ENCODE results near the gene DGKB.

The DGKB gene

DNA sequence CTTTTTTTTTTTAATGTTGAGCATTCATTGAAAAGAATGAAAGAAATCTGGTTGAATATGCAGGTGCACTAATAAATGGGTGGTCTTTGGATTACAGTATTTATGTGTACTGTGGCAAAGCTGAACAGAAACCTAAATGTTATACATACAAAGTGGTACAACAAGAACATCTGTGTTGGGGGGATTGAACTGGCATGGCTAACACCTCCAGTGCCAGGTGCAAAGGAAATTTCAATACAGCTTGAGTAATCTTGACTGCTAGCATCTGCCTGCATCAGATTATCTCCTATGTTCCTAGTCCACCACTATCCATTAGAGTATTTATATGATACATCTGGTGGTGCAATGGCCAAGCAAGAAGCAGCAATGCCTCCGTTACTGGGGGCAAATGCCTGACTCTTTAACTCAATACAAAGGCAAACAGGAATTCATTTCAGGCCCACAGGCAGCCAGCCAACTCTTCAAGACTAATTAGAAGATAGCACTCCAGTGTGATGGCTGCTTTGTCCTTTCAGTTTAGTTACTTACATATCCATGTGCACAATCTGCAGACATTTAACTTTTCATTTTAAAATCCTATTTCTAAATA lies 692.6 kb downstream of the DGKB start:
- no peak for DNase-seq (ENCODE audit: low read depth in 2 of 2)

DNA sequence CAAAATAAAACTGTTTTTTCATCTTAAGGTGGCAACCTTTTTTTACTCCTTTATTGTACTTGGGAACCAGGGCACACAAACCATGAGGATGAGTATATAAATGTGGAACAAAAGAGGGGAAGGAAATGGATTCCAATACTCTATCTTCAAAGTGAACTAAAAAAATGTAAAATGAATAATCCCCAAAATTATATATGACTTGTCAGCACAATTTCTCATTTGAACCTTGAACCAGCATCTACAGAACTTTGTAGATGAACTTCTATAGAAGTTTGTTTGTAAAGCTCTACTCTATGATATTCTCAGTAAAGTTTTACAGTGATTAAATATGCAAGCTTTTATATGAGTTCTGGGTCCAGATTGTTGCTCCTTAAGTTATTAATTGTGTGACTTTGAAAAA lies 694.8 kb downstream of the DGKB start:
- DNase-seq (ENCODE audit: low read depth in 2 of 2), result no peak

GRCh38 chr7:14207138-14207537 lies 695.4 kb downstream of the DGKB start:
- DNase-seq (ENCODE audit: low read depth in 2 of 2), result no peak

- no peak for DNase-seq (ENCODE audit: low read depth in 2 of 2)
These were observed 696.4 kb downstream of the DGKB start for GRCh38 chr7:14206121-14206520.

GRCh38 chr7:14201353-14201752 lies 701.2 kb downstream of the DGKB start:
- DNase-seq (ENCODE audit: low read depth in 2 of 2), result no peak

DNA sequence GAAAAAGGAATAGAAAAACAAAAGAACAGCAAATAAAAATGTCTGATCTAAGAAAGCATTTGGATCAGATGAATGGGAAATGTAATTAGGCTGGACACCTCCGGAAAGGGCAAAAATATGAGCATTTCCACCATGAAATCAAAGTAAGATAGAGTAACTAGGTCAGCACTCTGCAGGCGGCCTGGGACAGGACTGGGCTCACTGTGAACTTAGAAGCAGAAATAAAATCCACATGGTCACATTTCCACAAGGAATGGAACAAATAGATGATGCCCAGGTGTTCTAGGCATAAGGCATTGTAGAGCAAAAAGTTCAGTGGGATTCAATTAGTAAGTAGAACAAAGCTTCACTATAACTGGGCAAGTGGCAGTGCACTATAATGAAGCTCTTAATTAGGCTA lies 703.2 kb downstream of the DGKB start:
- DNase-seq (ENCODE audit: low read depth in 2 of 2), result no peak

DNA sequence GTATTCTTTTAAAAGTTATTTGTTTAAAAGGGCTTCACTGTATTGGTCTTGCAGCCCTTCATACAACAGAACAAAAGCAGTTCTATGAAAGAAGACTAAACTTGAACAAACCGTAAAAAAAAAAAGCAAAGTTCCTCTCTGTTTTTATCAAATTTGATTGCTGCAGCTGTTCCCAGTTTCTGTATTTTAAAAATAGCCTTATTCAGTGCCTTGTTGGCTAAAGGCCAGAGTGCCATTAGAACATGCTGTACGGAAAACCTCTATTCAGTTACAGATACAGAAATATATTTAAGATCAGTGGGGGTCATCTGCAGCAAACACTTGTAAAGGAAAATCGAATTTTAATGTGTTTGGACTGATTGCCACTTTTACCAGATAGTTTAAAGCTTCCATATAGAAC lies 705.3 kb downstream of the DGKB start:
- DNase-seq (ENCODE audit: low read depth in 2 of 2), result no peak

- no peak for DNase-seq (ENCODE audit: low read depth in 2 of 2)
These were observed 706.0 kb downstream of the DGKB start for GRCh38 chr7:14196555-14196954.

GRCh38 chr7:14195871-14196270 lies 706.7 kb downstream of the DGKB start:
- DNase-seq (ENCODE audit: low read depth in 2 of 2), result no peak

- no peak for DNase-seq (ENCODE audit: low read depth in 2 of 2)
These were observed 707.5 kb downstream of the DGKB start for GRCh38 chr7:14195079-14195478.

DNA sequence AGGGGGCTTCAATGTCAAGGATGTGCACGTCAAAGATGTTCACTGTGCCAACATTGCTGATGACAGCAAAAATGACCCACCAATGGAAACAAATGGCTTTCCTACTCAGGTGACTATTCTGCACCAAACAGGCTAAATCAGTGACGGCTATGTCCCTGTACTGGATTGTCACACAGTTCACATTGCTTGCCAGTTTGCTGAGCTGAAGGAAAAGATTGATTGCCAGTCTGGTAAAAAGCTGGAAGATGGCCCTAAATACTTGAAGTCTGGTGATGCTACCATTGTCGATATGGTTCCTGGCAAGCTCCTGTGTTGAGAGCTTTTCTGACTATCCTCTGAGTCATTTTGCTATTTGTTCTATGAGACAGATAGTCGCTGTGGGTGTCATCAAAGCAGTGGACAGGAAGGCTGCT lies 710.9 kb downstream of the DGKB start:
- DNase-seq (ENCODE audit: low read depth in 2 of 2), result no peak

DNA sequence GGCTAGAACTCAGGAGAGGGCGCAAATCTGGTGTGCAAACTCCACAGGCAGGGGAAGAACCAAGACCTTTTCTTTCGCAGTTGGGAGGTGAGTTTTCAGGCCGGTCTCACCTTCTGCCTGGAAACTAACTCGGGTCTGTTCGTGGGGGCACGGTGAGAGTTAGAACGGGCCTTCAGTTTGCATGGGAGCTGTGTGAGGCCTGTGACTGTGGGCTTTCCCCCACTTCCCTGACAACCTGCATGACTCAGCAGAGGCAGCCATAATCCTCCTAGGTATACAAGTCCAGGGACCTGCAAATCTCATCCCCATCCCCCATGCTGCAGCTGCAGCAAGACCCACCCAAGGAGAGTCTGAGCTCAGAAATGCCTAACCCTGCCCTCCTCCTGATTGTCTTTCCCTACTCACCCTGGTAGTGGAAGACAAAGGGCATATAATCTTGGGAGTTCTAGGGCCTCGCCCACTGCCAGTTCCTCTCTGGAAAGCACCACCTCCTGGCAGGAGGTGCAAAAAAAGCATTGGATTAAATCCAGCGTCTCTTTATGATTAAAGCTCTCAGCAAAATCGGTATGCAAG lies 718.2 kb downstream of the DGKB start:
- no peak for DNase-seq (ENCODE audit: low read depth in 2 of 2)

GRCh38 chr7:14179781-14180180 lies 722.8 kb downstream of the DGKB start:
- no peak for DNase-seq (ENCODE audit: low read depth in 2 of 2)

- DNase-seq (ENCODE audit: low read depth in 2 of 2), result no peak
These were observed 724.7 kb downstream of the DGKB start for GRCh38 chr7:14177876-14178275.

GRCh38 chr7:14170872-14171271 lies 731.7 kb downstream of the DGKB start:
- DNase-seq (ENCODE audit: low read depth in 2 of 2), result no peak

DNA sequence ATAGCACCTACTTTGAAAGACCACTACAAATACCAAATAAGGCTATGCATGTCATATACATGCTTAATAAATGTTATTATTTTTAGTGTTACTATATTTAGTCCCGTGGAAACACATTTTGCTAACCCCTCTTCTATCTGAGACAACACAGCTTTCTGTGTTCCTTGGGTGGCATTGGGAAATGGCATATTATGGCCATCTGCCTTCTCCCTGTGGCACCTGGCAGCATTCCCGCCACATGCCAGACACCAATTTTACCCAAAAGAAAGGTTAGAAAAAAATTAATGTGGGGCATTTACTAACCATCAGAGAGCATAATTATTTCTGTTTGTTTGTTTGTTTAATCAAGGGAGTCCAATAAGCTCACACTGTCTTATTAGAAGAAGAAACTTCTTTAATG lies 744.4 kb downstream of the DGKB start:
- DNase-seq (ENCODE audit: low read depth in 2 of 2), result no peak

DNA sequence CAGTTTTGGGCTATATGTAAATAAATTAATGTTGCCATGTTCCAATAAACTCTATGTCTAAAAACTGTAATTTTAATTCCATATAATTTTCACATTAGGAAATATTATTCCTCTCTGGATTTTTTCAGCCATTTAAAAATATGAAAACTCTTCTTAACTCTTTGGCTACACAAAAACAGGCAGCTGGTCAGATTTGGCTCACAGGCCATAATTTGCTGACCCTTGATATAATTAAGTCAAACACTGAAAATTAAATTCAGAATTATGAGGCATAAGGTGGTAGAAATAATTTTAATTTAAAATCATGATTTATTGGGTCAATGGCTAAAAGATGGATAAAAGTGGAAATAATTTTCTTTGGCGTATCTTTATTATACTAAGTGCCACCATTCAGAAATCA lies 746.1 kb downstream of the DGKB start:
- no peak for DNase-seq (ENCODE audit: low read depth in 2 of 2)

GRCh38 chr7:14148974-14149373 lies 753.6 kb downstream of the DGKB start:
- DNase-seq (ENCODE audit: low read depth in 2 of 2), result no peak

DNA sequence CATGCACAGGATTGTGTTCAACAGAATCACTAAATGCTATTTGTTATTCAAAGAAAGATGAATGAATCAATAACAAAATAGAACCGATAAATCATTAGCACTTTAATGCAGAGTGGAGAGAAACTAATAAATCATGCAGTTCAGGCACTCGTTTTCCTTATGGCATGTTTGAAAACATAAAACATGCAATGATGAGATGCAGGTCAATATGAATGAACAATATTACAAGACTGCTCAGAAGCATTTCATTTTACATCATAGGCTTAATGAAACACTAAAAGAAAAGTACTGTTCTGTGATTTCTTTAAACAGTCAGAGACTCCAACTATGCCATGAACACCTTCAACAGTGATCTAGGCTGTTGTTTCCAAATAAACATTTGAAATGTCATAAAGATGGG lies 755.0 kb downstream of the DGKB start:
- DNase-seq (ENCODE audit: low read depth in 2 of 2), result no peak

- no peak for DNase-seq (ENCODE audit: low read depth in 2 of 2)
These were observed 758.0 kb downstream of the DGKB start for GRCh38 chr7:14144538-14144937.

DNA sequence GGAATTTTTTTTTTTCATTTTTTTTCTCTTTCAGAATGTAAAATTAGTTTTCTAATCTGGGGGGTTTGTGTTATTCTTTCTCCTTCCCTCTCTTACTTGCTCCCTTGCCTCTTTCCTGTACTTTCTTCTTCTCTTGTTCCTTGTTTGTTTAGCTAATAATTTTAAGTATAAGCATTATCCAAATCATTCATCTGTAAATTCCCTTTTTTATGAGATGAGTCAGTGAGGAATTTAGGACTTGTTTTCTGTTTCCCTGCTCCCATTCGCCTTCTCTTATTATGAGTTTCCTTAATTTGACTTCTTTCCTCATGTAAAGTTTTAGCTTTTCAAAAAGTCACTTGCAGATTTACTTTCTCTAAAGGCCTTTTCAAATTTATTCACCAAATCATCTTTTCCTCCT lies 758.4 kb downstream of the DGKB start:
- no peak for DNase-seq (ENCODE audit: low read depth in 2 of 2)

GRCh38 chr7:14137676-14138075 lies 764.9 kb downstream of the DGKB start:
- DNase-seq (ENCODE audit: low read depth in 2 of 2), result no peak

DNA sequence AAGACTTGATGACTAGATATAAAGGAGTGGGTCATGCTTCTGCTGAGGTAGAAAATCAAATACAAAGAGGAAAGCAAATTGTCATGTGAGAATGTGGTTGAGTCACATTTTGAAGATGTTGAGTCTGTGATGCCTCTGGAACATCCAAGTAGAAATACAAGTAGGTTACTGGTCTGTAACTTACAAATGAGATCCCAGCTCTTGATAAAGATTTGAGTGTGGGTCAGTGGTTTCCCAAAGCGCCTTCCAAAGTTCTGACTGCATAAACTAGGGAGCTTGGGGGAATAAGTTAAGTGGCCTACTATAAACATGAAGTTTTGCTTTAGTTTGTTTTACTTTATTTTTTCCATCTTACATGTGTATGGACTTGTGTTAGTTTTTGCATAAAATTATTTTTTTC lies 768.8 kb downstream of the DGKB start:
- no peak for DNase-seq (ENCODE audit: low read depth in 2 of 2)

DNA sequence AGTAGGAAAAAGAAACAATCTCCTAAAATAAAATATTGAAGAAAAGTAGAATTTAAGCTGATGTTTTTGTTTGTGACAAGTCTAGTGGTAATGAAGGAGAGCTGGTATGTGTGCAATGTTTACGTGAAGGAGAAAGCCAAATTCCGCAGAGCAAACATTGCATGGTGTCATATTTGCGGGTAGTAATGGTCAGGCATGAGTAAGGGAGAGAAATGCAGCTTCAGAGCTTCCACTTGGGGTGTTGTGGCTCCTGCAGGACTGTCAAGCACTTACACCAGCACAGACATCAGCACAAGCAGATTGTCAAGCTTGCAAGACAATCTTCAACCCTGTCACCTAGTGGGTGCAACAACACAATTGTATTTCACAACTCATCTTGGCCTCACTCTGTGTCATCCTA lies 776.6 kb downstream of the DGKB start:
- no peak for DNase-seq (ENCODE audit: low read depth in 2 of 2)
